Measurements from ENCODE around the gene HBG2.

DNA sequence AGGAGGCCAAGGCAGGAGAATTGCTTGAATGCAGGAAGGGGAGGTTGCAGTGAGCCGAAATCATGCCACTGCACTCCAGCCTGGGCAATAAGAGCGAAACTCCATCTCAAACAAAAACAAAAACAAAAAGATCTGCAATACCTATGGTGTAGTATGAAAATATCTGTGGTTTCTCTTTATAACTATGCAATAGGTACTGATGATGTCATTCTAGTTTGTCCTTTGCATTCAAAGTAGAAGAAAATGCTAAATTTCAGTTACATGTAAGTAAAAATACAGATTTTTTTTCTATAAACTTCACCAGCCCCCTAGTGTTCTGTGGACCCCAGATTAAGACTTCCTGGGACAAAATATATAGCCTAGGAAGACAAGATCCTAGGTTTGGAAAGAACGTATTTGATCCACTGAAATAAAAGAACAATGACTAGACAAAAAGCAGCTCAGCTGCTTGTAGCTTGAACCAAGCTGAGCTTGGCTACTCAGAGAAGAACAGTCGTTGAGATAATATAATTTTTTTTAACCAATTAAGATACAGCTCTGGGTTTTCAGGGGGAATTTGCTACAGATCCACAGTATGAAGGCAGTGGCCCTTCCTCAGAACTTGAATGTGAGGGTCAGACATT, 17.9 kb upstream of the HBG2 start:
- TF ChIP-seq, protein P1, sequence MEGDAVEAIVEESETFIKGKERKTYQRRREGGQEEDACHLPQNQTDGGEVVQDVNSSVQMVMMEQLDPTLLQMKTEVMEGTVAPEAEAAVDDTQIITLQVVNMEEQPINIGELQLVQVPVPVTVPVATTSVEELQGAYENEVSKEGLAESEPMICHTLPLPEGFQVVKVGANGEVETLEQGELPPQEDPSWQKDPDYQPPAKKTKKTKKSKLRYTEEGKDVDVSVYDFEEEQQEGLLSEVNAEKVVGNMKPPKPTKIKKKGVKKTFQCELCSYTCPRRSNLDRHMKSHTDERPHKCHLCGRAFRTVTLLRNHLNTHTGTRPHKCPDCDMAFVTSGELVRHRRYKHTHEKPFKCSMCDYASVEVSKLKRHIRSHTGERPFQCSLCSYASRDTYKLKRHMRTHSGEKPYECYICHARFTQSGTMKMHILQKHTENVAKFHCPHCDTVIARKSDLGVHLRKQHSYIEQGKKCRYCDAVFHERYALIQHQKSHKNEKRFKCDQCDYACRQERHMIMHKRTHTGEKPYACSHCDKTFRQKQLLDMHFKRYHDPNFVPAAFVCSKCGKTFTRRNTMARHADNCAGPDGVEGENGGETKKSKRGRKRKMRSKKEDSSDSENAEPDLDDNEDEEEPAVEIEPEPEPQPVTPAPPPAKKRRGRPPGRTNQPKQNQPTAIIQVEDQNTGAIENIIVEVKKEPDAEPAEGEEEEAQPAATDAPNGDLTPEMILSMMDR (IDR thresholded peaks at IDR 0.05; ENCODE audit: low read length): no peak
- no peak for TF ChIP-seq EZH2 (optimal IDR thresholded peaks at IDR 0.05; ENCODE audit: low read depth, low read length)
